Measurements from ENCODE around the gene BAG3. TPM values are rescaled to one million over a fixed set of nuclear protein-coding genes. Genes with fewer than 3 reads are reported as not detected.

BAG3 gene
- total RNA-seq, 1 experiment from 2014 or later, result 75.7 TPM

DNA sequence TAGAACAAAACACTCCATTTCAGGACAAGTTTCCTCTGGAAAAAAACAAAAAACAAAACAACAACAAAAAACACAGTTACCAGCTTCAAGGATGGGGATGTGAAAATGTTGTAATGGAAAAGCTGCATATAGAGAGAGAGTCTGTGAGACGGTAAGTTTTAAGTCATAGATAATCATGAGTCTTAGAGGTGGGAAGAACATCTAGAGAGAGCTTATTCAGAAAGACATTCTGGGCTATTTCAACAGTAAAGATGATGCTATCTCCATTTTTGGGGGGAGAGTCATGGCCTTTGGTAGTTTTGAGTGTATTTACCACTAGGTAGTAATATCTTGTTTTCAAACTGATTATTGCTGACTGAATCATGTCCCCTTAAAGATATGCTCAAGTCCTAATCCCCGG, 51.4 kb downstream of the BAG3 start:
- H3K36me3 ChIP-seq (ENCODE audit: low read depth), result no peaks in the 10 kb centered on the region
- no TSS peak for BruUV-seq (replicated peaks)
- H2AFZ ChIP-seq, result no peak overlapping the region
- no peak overlapping the region for H3K4me2 ChIP-seq
- H3K9me3 ChIP-seq (ENCODE audit: insufficient read depth, low read depth), result no peaks in the 10 kb centered on the region
- H3K27ac ChIP-seq, result no peak overlapping the region
- no peak overlapping the region for H3K4me3 ChIP-seq
- ChIA-PET POLR2A (ENCODE audit: unreplicated experiment) (no interaction called here), CTCF (no interaction called here)
- H3K4me1 ChIP-seq (replicated peaks; ENCODE audit: insufficient read depth), result no peaks in the 10 kb centered on the region
- TF ChIP-seq, protein P1, sequence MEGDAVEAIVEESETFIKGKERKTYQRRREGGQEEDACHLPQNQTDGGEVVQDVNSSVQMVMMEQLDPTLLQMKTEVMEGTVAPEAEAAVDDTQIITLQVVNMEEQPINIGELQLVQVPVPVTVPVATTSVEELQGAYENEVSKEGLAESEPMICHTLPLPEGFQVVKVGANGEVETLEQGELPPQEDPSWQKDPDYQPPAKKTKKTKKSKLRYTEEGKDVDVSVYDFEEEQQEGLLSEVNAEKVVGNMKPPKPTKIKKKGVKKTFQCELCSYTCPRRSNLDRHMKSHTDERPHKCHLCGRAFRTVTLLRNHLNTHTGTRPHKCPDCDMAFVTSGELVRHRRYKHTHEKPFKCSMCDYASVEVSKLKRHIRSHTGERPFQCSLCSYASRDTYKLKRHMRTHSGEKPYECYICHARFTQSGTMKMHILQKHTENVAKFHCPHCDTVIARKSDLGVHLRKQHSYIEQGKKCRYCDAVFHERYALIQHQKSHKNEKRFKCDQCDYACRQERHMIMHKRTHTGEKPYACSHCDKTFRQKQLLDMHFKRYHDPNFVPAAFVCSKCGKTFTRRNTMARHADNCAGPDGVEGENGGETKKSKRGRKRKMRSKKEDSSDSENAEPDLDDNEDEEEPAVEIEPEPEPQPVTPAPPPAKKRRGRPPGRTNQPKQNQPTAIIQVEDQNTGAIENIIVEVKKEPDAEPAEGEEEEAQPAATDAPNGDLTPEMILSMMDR (conservative IDR thresholded peaks at IDR 0.05), result no peak
- TF ChIP-seq EZH2 (IDR thresholded peaks at IDR 0.05; ENCODE audit: low read depth), result no peak
- no peaks in the 10 kb centered on the region for H3K79me2 ChIP-seq (ENCODE audit: low read depth)
- H3F3A ChIP-seq (ENCODE audit: insufficient read depth, low read depth), result no peaks in the 10 kb centered on the region
- no peaks in the 10 kb centered on the region for H3K9me2 ChIP-seq (ENCODE audit: insufficient read depth)
- DNase-seq, result no peak
- intact Hi-C loops (cut with micrococcal nuclease; ENCODE audit: unreplicated experiment), result no loop called here
- no peaks in the 10 kb centered on the region for H4K20me1 ChIP-seq (ENCODE audit: insufficient read depth)
- no peaks in the 10 kb centered on the region for H3K27me3 ChIP-seq (ENCODE audit: insufficient read depth, low read depth)

DNA sequence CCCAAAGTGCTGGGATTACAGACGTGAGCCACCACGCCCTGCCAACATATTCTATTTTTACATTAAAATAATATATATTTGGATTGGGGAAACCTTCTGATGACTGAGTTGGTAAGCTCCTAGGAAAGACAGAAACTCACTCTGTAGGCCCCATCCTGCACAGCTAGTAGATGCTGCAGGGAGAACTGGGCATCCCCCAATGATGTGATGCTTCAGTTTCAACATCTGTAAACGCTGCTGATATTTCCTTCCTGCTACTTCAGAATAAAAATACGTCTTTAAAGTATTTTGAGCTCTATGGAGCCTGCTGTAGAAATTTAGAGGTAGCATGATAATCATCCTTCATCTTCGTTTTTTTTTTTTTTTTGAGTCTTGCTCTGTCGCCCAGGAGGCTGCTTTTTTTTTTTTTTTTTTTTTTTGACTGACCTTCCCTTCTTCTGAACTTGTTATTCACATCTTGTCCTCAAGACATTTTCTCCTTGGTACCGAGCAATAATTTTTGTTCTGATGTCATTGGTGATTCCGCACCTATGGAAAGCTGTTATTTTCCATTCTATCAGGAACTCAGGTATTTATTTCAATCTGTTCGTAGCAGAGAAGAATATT, 52.8 kb downstream of the BAG3 start:
- H3K4me2 ChIP-seq, result no peak overlapping the region
- H3K79me2 ChIP-seq (ENCODE audit: low read depth), result no peaks in the 10 kb centered on the region
- H2AFZ ChIP-seq, result no peak overlapping the region
- no peaks in the 10 kb centered on the region for H3K4me1 ChIP-seq (replicated peaks; ENCODE audit: insufficient read depth)
- H3K36me3 ChIP-seq (ENCODE audit: low read depth), result no peaks in the 10 kb centered on the region
- H3K27ac ChIP-seq, result no peak overlapping the region
- POLR2A ChIA-PET (ENCODE audit: unreplicated experiment), result no interaction called here
- no peak for DNase-seq
- no peaks in the 10 kb centered on the region for H3K27me3 ChIP-seq (ENCODE audit: insufficient read depth, low read depth)
- H3K4me3 ChIP-seq, result no peak overlapping the region
- intact Hi-C loops (cut with micrococcal nuclease; ENCODE audit: unreplicated experiment), result no loop called here
- no peaks in the 10 kb centered on the region for H3F3A ChIP-seq (ENCODE audit: insufficient read depth, low read depth)
- no TSS peak for BruUV-seq (replicated peaks)
- H3K9me3 ChIP-seq (ENCODE audit: insufficient read depth, low read depth), result no peaks in the 10 kb centered on the region
- no peaks in the 10 kb centered on the region for H4K20me1 ChIP-seq (ENCODE audit: insufficient read depth)
- CTCF ChIA-PET, result no interaction called here
- TF ChIP-seq EZH2 (IDR thresholded peaks at IDR 0.05; ENCODE audit: low read depth), result no peak
- TF ChIP-seq, protein P1 (conservative IDR thresholded peaks at IDR 0.05), result no peak
- no peaks in the 10 kb centered on the region for H3K9me2 ChIP-seq (ENCODE audit: insufficient read depth)

DNA sequence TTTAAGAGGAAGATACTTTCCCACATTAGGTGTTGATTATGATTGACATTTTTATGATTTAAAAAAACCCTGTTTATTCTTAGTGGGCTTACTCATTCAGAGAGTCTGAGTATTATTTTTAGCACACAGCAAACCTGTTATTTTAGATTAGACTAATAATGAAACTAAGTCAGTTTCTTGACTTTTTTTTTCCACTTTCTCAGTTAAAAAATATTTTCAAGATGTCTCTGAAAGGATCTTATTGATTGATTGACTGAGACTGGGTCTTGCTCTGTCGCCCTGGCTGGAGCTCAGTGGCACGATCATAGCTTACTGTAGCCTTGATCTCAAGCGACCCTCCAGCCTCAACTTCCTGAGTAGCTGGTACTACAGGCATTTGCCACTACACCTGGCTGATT, 54.3 kb downstream of the BAG3 start:
- Histone ChIP-seq H3K4me3 (no peak overlapping the region), H3K36me3 (ENCODE audit: low read depth) (no peaks in the 10 kb centered on the region), H3K27ac (no peak overlapping the region), H2AFZ (no peak overlapping the region), H3F3A (ENCODE audit: insufficient read depth, low read depth) (no peaks in the 10 kb centered on the region), H3K9me2 (ENCODE audit: insufficient read depth) (no peaks in the 10 kb centered on the region), H3K4me2 (no peak overlapping the region), H3K79me2 (ENCODE audit: low read depth) (no peaks in the 10 kb centered on the region), H3K27me3 (ENCODE audit: insufficient read depth, low read depth) (no peaks in the 10 kb centered on the region), H3K4me1 (replicated peaks; ENCODE audit: insufficient read depth) (no peaks in the 10 kb centered on the region), H3K9me3 (ENCODE audit: insufficient read depth, low read depth) (no peaks in the 10 kb centered on the region), H4K20me1 (ENCODE audit: insufficient read depth) (no peaks in the 10 kb centered on the region)
- ChIA-PET CTCF (no interaction called here), POLR2A (ENCODE audit: unreplicated experiment) (no interaction called here)
- TF ChIP-seq, protein P1 (conservative IDR thresholded peaks at IDR 0.05), result no peak
- no peak for TF ChIP-seq EZH2 (IDR thresholded peaks at IDR 0.05; ENCODE audit: low read depth)
- no peak for DNase-seq
- BruUV-seq (replicated peaks), result no TSS peak
- intact Hi-C loops (cut with micrococcal nuclease; ENCODE audit: unreplicated experiment), result no loop called here
